OCI-LY7 (cell line): Measurements from ENCODE around the gene MSL1. TPM values are rescaled to one million over a fixed set of nuclear protein-coding genes. Genes with fewer than 3 reads are reported as not detected.
A peak's percentile ranks its signal among the peaks of the same experiment; 100 is the strongest.

Experiments
- Bru-seq: library from RNA; stranded (reverse); fragments of 400-500 nt; gene quantifications from one replicate; lab custom pipeline; 2021; lab: Mats Ljungman, UMichigan
- BruChase-seq, 2 experiments: library from RNA; stranded (reverse); fragments of 400-500 nt; gene quantifications; one replicate each; lab custom pipeline; 2021; lab: Mats Ljungman, UMichigan
- BruUV-seq: library from RNA; stranded (reverse); fragments of 400-500 nt; replicated peaks from 2 replicates; lab custom pipeline; 2021; lab: Mats Ljungman, UMichigan
- CTCF ChIA-PET: fragments of 300-600 bp; sonication (Branson Sonifier 250); formaldehyde crosslinking; loops from one replicate; lab custom pipeline; 2022; ENCODE audit warnings: antibody characterized with exemption; ENCODE audit not compliant: unreplicated experiment; lab: Charles Lee
- POLR2A ChIA-PET: fragments of 300-600 bp; sonication (Branson Sonifier 250); formaldehyde crosslinking; loops from one replicate; lab custom pipeline; 2022; ENCODE audit warnings: antibody characterized with exemption; lab: Charles Lee
- DNase-seq: peaks from one replicate; pipeline ENCODE4 v3.0.0-alpha.2; 2015; ENCODE audit warnings: low spot score
- H2AFZ ChIP-seq: fragments of 200-600 bp; sonication (generic), shearing (Covaris generic); 2 replicates; pipeline ENCODE4 v1.6.1; 2014; ENCODE audit warnings: mild to moderate bottlenecking, antibody characterized with exemption, low read length, moderate library complexity
- H3K27ac ChIP-seq: fragments of 200-600 bp; sonication (generic); 2 replicates; pipeline ENCODE4 v1.5.1; 2014; ENCODE audit warnings: mixed run types, low read depth, mild to moderate bottlenecking, moderate library complexity, low read length, inconsistent platforms; ENCODE audit not compliant: poor library complexity, severe bottlenecking
- H3K36me3 ChIP-seq: fragments of 200-600 bp; sonication (generic); 2 replicates; pipeline ENCODE4 v1.6.1; 2014; ENCODE audit warnings: mild to moderate bottlenecking, antibody characterized with exemption, low read length, moderate library complexity, mixed read lengths; ENCODE audit not compliant: insufficient read depth
- H3K4me1 ChIP-seq: fragments of 200-600 bp; sonication (generic); 2 replicates; pipeline ENCODE4 v1.5.1; 2014; ENCODE audit warnings: mild to moderate bottlenecking, low read length; ENCODE audit not compliant: insufficient read depth, poor library complexity, severe bottlenecking
- H3K4me2 ChIP-seq: fragments of 200-600 bp; sonication (generic); 2 replicates; pipeline ENCODE4 v1.6.1; 2014; ENCODE audit warnings: mild to moderate bottlenecking, low read length
- H3K4me3 ChIP-seq: fragments of 200-600 bp; sonication (generic); 2 replicates; pipeline ENCODE4 v1.5.1; 2014; ENCODE audit warnings: mild to moderate bottlenecking, low read depth, low read length; ENCODE audit not compliant: poor library complexity, severe bottlenecking
- H3K79me2 ChIP-seq: fragments of 200-600 bp; sonication (generic); 2 replicates; pipeline ENCODE4 v1.6.1; 2016; ENCODE audit warnings: low read depth, mild to moderate bottlenecking, low read length, moderate library complexity, mixed read lengths; ENCODE audit not compliant: insufficient read depth
- H3K9me2 ChIP-seq: fragments of 200-600 bp; sonication (generic); 2 replicates; pipeline ENCODE4 v1.6.1; 2016; ENCODE audit warnings: mild to moderate bottlenecking, low read length, mixed read lengths; ENCODE audit not compliant: insufficient read depth
- H3K9me3 ChIP-seq: fragments of 200-600 bp; sonication (generic); 2 replicates; pipeline ENCODE4 v1.6.1; 2014; ENCODE audit warnings: mild to moderate bottlenecking, mixed run types, low read length, mixed read lengths
- H4K20me1 ChIP-seq: fragments of 200-600 bp; sonication (generic); 2 replicates; pipeline ENCODE4 v1.6.1; 2014; ENCODE audit warnings: mild to moderate bottlenecking, antibody characterized with exemption, low read length, moderate library complexity, mixed read lengths; ENCODE audit not compliant: insufficient read depth
- CTCF ChIP-seq: fragments of 200-600 bp; sonication (generic); conservative IDR thresholded peaks from 2 replicates; pipeline ENCODE4 v1.5.1; 2014; ENCODE audit warnings: mild to moderate bottlenecking, antibody characterized with exemption, low read length, moderate library complexity, mixed read lengths
- EZH2phosphoT487 ChIP-seq: fragments of 200-600 bp; sonication (generic); IDR thresholded peaks from 2 replicates; pipeline ENCODE4 v1.6.1; 2018; ENCODE audit warnings: low read depth, borderline replicate concordance, mild to moderate bottlenecking, mixed run types, antibody characterized with exemption, low read length, moderate library complexity, mixed read lengths
- intact Hi-C: fragments of 100-400 bp; cut with micrococcal nuclease; formaldehyde crosslinking; loops from one replicate; pipeline ENCODE4 v1.10.0; 2022; ENCODE audit not compliant: unreplicated experiment
- long read RNA-seq: library from polyadenylated mRNA; stranded (forward); transcript quantifications from one replicate; pipeline ENCODE4 v2.0.0, GENCODE V29; 2022
- total RNA-seq, 2 experiments: library from RNA; depleted of rRNA in 1 of 2; stranded (reverse); fragments of >200 nt in 1 of 2; shearing (Covaris generic) in 1 of 2; gene quantifications; 2 replicates each; pipeline ENCODE4 v1.2.3, GENCODE V29; 2014 to 2022

The MSL1 gene
- total RNA-seq (2014; rRNA removed; shearing (Covaris generic)) (67.2 and 95.4 TPM in 2 replicates), total RNA-seq (2022) (96.0 and 97.2 TPM in 2 replicates), Bru-seq, nascent RNA (percentile 77 among the genes with signal in this experiment), BruChase-seq, experiment 1, labeled RNA remaining after a 6-hour chase (percentile 94 among the genes with signal in this experiment), BruChase-seq, experiment 2, labeled RNA remaining after a 2-hour chase (percentile 96 among the genes with signal in this experiment)
- long read RNA-seq, full-length matches to known transcripts: 11 of 51 reads
- long read RNA-seq, partial matches to known transcripts: 11 of 51 reads
- long read RNA-seq, other reads (novel, unspliced or antisense): 29 of 51 reads

- Histone ChIP-seq H3K9me2 (no peaks in the 10 kb centered on the region), H3K4me2 (peak within 1 kb of the TSS; percentile 99), H2AFZ (peak within 1 kb of the TSS; percentile 62), H3K4me1 (peaks cover 26% of the 10 kb centered on the region), H3K4me3 (peak within 1 kb of the TSS; percentile 88), H3K36me3 (peaks cover 21% of the 10 kb centered on the region), H3K79me2 (peaks cover 47% of the 10 kb centered on the region), H3K27ac (peak within 1 kb of the TSS; percentile 65), H4K20me1 (0 out of 2 replicates have a peak, but pooled peaks cover 9% of the 10 kb centered on the region), H3K9me3 (no peaks in the 10 kb centered on the region)
- TF ChIP-seq CTCF (no peak), EZH2phosphoT487 (no peak)
- ChIA-PET CTCF (interaction anchor here (3.0 kb wide), 1 partner anchor 9 kb away, joined by 13 read pairs; no protein-coding TSS in a partner anchor), POLR2A (interaction anchor here (0.6 to 1.1 kb wide), 2 partner anchors 16 to 490 kb away, joined by 4 to 8 read pairs; no protein-coding TSS in a partner anchor)
- intact Hi-C loops: no loop called here
- no TSS peak for BruUV-seq
- peak; percentile 80 for DNase-seq
Observed at GRCh38 chr17:40121181-40122135, at the start of gene MSL1. Gene MSL1 (plus strand): TSS chr17:40121971. CDS start chr17:40122613, 642 bp downstream.

GRCh38 chr17:40072040-40072734 lies 49.6 kb upstream of the MSL1 start:
- no peaks in the 10 kb centered on the region for H3K36me3 ChIP-seq
- no TSS peak for BruUV-seq
- intact Hi-C loops: no loop called here
- no peaks in the 10 kb centered on the region for H3K79me2 ChIP-seq
- H3K4me1 ChIP-seq: peaks cover 40% of the 10 kb centered on the region
- H3K4me3 ChIP-seq: no peak overlapping the region
- ChIA-PET CTCF (no interaction called here), POLR2A (interaction anchor here (1.5 kb wide), 1 partner anchor 18 kb away, joined by 4 read pairs; the partner anchor contains the start of gene MED24)
- H3K27ac ChIP-seq: no peak overlapping the region
- TF ChIP-seq EZH2phosphoT487: no peak
- no peak for TF ChIP-seq CTCF
- no peaks in the 10 kb centered on the region for H4K20me1 ChIP-seq
- H2AFZ ChIP-seq: no peak overlapping the region
- no peak for DNase-seq
- no peaks in the 10 kb centered on the region for H3K9me3 ChIP-seq
- no peak overlapping the region for H3K4me2 ChIP-seq
- no peaks in the 10 kb centered on the region for H3K9me2 ChIP-seq
